Smooth muscle cell (in vitro differentiated cells): ENCODE results near the gene TMEM218. TPM values are rescaled to one million over a fixed set of nuclear protein-coding genes. Genes with fewer than 3 reads are reported as not detected.
A peak's percentile ranks its signal among the peaks of the same experiment; 100 is the strongest.

Experiments used
- DNase-seq: peaks from one replicate; lab custom pipeline; 2025; ENCODE audit not compliant: unreplicated experiment; lab: John Stamatoyannopoulos, UW
- H2AFZ ChIP-seq: fragments of 200-600 bp; sonication (generic); 2 replicates; pipeline ENCODE4 v1.6.0; 2016; ENCODE audit warnings: antibody characterized with exemption, low read depth, mild to moderate bottlenecking
- H3F3A ChIP-seq: fragments of 200-600 bp; sonication (generic); 2 replicates; pipeline ENCODE4 v1.6.0; 2017; ENCODE audit warnings: antibody characterized with exemption, low read depth
- H3K27ac ChIP-seq: fragments of 200-600 bp; sonication (generic); 2 replicates; pipeline ENCODE4 v1.5.1; 2016; ENCODE audit warnings: low read depth, mild to moderate bottlenecking
- H3K27me3 ChIP-seq: fragments of 200-600 bp; sonication (generic); 2 replicates; pipeline ENCODE4 v1.6.1; 2016; ENCODE audit warnings: low read depth, mild to moderate bottlenecking
- H3K36me3 ChIP-seq: fragments of 200-600 bp; sonication (generic); 2 replicates; pipeline ENCODE4 v1.5.1; 2016; ENCODE audit warnings: low read depth
- H3K4me1 ChIP-seq: fragments of 200-600 bp; sonication (generic); 2 replicates; pipeline ENCODE4 v1.5.1; 2016; ENCODE audit warnings: low read depth
- H3K4me2 ChIP-seq: fragments of 200-600 bp; sonication (generic); 2 replicates; pipeline ENCODE4 v1.6.0; 2016; ENCODE audit warnings: mild to moderate bottlenecking
- H3K4me3 ChIP-seq: fragments of 200-600 bp; sonication (generic); 2 replicates; pipeline ENCODE4 v1.5.1; 2016; ENCODE audit warnings: mild to moderate bottlenecking
- H3K79me2 ChIP-seq: fragments of 200-600 bp; sonication (generic); 2 replicates; pipeline ENCODE4 v1.6.0; 2016; ENCODE audit warnings: low read depth, mild to moderate bottlenecking
- H3K9ac ChIP-seq: fragments of 200-600 bp; sonication (generic); 2 replicates; pipeline ENCODE4 v1.6.0; 2016; ENCODE audit warnings: low read depth
- H3K9me3 ChIP-seq: fragments of 200-600 bp; sonication (generic); replicated peaks from 2 replicates; pipeline ENCODE4 v1.5.1; 2016; ENCODE audit warnings: low read depth
- H4K20me1 ChIP-seq: fragments of 200-600 bp; sonication (generic); 2 replicates; pipeline ENCODE4 v1.6.0; 2016; ENCODE audit warnings: low read depth
- WGBS: methylation state at CpG from one replicate; pipeline ENCODE4 v1.1.7; 2016; ENCODE audit warnings: low lambda C conversion rate; 5-methylcytosine and 5-hydroxymethylcytosine counted together
- polyA plus RNA-seq: library from polyadenylated mRNA; unstranded; fragments of >200 nt; fragmentation: Nextera tagmentation; extraction: Ambion mirVana; gene quantifications from 2 replicates; pipeline ENCODE4 v1.2.1, GENCODE V29; 2016
- total RNA-seq: library from RNA; depleted of rRNA; stranded (reverse); fragments of >200 nt; gene quantifications from 2 replicates; pipeline ENCODE4 v1.2.3, GENCODE V29; 2014
- TF ChIP-seq, protein P1 (sequence below): fragments of 200-600 bp; sonication (generic); IDR thresholded peaks from 2 replicates; pipeline ENCODE4 v1.5.1; 2017; ENCODE audit warnings: borderline replicate concordance, mild to moderate bottlenecking, antibody characterized with exemption; ENCODE audit not compliant: insufficient read depth, poor library complexity, severe bottlenecking

Gene TMEM218
- total and polyA plus RNA-seq, 2 experiments from 2014 or later, result 22.1 to 30.7 TPM

DNA sequence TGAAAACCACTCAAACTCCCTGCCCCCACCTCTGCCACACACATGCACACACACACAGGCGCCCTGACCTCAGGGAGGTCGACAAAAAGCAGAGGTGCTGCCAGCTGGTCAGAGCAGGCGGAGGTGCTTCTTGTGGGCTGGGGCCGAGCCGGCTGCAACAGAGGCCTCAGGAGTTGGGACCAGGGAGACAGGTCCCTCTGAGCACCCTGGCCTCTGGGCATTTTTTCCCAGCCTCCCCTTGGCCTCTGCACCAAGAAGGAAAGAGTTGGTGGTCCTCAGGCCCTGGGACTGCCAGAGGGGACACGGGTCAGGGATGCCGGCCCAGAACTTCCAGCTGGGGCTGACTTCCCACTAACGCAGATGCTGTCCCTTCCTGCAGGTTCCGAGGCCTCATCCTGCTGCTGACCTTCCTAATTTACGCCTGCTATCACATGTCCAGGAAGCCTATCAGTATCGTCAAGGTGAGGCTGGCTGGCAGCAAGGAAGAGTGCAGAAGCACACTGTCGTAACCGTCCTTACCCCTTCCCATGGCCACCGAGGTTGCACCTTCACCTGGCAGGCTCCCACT, 35.0 kb downstream of the TMEM218 start:
- Histone ChIP-seq H3K79me2 (no peaks in the 10 kb centered on the region), H3K4me2 (no peak overlapping the region), H3F3A (no peaks in the 10 kb centered on the region), H3K27me3 (no peaks in the 10 kb centered on the region), H3K9ac (no peak overlapping the region), H3K36me3 (no peaks in the 10 kb centered on the region), H3K9me3 (no peaks in the 10 kb centered on the region), H3K27ac (no peak overlapping the region), H3K4me1 (no peaks in the 10 kb centered on the region), H4K20me1 (no peaks in the 10 kb centered on the region), H2AFZ (no peak overlapping the region), H3K4me3 (no peak overlapping the region)
- no peak for DNase-seq
- WGBS, result 92% methylated on average over 14 of the region's 14 CpGs
- TF ChIP-seq, protein P1, sequence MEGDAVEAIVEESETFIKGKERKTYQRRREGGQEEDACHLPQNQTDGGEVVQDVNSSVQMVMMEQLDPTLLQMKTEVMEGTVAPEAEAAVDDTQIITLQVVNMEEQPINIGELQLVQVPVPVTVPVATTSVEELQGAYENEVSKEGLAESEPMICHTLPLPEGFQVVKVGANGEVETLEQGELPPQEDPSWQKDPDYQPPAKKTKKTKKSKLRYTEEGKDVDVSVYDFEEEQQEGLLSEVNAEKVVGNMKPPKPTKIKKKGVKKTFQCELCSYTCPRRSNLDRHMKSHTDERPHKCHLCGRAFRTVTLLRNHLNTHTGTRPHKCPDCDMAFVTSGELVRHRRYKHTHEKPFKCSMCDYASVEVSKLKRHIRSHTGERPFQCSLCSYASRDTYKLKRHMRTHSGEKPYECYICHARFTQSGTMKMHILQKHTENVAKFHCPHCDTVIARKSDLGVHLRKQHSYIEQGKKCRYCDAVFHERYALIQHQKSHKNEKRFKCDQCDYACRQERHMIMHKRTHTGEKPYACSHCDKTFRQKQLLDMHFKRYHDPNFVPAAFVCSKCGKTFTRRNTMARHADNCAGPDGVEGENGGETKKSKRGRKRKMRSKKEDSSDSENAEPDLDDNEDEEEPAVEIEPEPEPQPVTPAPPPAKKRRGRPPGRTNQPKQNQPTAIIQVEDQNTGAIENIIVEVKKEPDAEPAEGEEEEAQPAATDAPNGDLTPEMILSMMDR, result no peak

DNA sequence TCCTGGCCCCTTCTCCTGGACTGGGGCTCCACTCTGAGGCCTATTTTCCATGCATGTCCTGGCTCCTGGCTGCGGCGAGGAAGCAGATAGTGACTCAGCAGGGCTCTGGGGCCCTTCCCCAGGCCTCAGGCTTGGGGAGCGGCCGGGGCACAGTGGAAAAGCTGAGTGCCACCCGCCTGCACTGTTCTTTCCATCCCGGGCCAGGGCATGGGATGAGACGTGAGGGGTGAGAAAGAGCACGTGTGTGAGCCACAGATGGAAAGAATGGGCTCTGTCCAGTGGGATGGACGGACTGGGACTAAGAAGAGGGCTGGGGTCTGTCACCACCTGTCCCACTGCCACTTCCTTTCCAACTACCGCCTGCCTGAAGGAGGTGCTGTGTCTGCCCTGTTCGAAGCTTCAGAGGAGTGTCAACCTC, 35.5 kb downstream of the TMEM218 start:
- Histone ChIP-seq H3K9me3 (no peaks in the 10 kb centered on the region), H3K27me3 (no peaks in the 10 kb centered on the region), H3K9ac (no peak overlapping the region), H2AFZ (no peak overlapping the region), H3K36me3 (no peaks in the 10 kb centered on the region), H3K79me2 (no peaks in the 10 kb centered on the region), H3K4me2 (peak overlapping the region; percentile 52), H3K4me3 (no peak overlapping the region), H4K20me1 (no peaks in the 10 kb centered on the region), H3K27ac (peak overlapping the region; percentile 43), H3K4me1 (no peaks in the 10 kb centered on the region), H3F3A (no peaks in the 10 kb centered on the region)
- TF ChIP-seq, protein P1, result peak; percentile 21
- DNase-seq, result no peak
- WGBS, result 35% methylated on average over 11 of the region's 11 CpGs

DNA sequence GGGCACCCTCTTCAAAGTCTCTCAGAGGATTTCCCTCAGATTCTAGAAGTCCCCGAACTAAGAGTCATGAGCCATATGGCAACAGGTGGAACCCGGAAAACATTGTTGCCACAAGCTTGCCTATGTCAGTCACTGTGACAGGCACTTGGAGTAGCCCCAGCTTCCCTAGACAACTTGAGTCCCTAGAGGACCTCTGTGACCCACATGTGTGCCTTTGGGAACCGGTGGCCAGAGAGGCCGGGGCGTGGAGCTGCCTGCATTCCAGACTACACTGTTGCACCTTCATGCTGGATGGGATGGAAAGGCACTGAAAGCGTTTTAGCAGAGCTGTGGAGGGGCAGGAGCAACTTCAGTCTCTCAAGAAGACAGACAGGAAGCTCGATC, 36.2 kb downstream of the TMEM218 start:
- no peaks in the 10 kb centered on the region for H3K36me3 ChIP-seq
- no peaks in the 10 kb centered on the region for H3F3A ChIP-seq
- no peak overlapping the region for H2AFZ ChIP-seq
- 93% methylated on average over 7 of the region's 7 CpGs for WGBS
- no peak for DNase-seq
- H3K9me3 ChIP-seq, result no peaks in the 10 kb centered on the region
- peak overlapping the region; percentile 43 for H3K27ac ChIP-seq
- no peaks in the 10 kb centered on the region for H3K79me2 ChIP-seq
- peaks cover 6% of the 10 kb centered on the region for H3K4me1 ChIP-seq
- TF ChIP-seq, protein P1, result no peak
- no peaks in the 10 kb centered on the region for H3K27me3 ChIP-seq
- H3K4me2 ChIP-seq, result peak overlapping the region; percentile 52
- H4K20me1 ChIP-seq, result no peaks in the 10 kb centered on the region
- H3K4me3 ChIP-seq, result no peak overlapping the region
- H3K9ac ChIP-seq, result no peak overlapping the region
